HG03442 (cell line): ENCODE results near the gene C19orf38.
"Not testable (repeated sequence)": the region's sequence is repeated elsewhere in the genome, so short reads cannot be mapped to it uniquely, and the experiment has no call there.

Experiments
- ATAC-seq: cut with Tn5 transposase; IDR thresholded peaks from one replicate; pipeline ENCODE4 v1.9.1; 2021; ENCODE audit warnings: mild to moderate bottlenecking, moderate library complexity; ENCODE audit not compliant: unreplicated experiment

C19orf38 gene

DNA sequence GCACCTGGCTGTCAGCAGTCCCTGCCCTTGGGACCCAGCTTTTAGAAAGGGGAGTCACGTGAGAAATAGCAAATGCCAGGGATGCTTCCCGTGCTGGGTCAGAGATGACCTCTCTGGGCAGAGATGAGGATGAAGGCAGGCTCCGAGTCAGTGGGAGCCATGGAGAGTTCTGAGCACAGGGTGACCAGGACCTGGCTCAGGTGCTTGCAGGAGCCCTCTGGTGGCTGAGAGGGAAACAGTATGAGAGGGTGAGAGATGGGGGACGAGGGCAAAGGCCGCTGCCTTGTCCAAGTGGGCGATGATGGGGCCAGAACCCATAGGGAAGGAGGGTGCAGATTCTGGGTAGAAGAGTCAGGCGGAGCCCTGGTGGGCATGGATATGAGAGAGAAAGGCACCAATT lies 28.0 kb upstream of the C19orf38 start:
- ATAC-seq: no peak

- ATAC-seq: no peak
Measured at GRCh38 chr19:10823690-10824089, 24.5 kb upstream of the C19orf38 start.

GRCh38 chr19:10826231-10826630 lies 22.0 kb upstream of the C19orf38 start:
- ATAC-seq: no peak

- no peak for ATAC-seq
Measured at GRCh38 chr19:10826846-10827245, 21.4 kb upstream of the C19orf38 start.

GRCh38 chr19:10828981-10829821 lies 19.0 kb upstream of the C19orf38 start:
- ATAC-seq: no peak

GRCh38 chr19:10829967-10830366 lies 18.2 kb upstream of the C19orf38 start:
- no peak for ATAC-seq

DNA sequence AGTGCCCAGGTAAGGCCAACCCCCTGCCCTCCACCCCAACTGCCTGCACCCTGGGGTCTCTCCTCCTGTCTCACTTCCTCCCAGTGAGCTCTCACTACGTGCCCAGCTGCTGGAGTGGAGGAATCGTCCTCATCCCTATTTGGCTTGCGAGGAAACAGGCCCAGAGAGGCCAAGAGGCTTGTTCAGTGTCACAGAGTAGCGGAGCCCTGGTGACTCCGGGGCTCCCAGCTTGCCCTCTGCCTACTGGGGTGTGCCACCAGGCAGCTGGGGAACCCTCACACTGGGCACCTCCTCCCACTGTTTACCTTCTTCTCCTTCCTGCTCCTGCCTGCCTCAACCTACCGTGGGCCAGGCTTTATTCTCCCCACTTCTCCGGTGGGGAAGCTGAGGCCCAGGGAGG lies 17.8 kb upstream of the C19orf38 start:
- ATAC-seq: no peak

GRCh38 chr19:10830931-10831779 lies 17.1 kb upstream of the C19orf38 start:
- ATAC-seq: no peak

DNA sequence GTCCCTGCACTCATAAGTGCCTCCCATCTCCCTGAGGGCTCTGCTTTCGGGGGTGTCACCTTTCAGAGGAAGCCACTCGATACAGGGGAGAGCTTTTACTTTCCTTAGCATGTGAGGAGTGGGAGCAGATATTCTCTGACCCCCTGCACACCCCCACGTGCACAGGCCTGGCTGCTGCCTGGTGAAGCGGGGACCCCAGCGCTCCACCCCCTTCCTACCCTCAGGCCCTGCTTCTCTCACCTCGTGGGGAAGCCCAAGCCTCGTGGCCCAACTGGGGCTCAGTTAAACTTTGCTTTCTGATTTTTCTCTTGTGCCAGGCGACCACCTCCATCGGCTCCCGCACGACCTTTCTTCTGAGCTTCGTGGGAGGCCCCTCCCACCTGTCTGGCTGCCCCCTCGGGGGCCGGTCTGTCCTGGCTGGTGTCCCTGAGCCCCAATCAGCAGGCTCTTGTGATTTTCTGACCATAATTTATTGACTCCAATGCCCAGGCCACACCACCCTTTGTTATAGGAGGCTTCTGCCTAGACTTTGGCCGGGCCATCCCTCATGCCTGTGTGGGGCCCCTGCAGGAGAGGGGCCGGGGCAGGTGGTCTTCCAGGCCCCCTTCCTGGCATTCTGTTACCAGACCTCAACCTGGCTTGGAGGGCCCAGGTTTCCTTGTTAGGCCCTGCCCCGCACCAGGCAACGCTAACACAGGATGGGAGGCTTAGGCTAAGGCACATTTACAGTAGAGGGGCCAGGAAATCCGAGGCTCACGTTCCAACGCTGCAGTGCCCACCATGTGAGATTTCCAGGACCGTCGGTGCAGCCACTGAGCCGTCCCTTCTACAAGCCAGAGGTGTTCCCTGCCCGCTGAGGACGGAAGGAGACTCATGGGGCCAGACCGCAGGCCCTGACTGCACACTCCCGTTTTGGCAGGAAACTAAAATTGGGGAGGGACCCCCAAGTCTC lies 16.0 kb upstream of the C19orf38 start:
- no peak for ATAC-seq

- no peak for ATAC-seq
Measured at GRCh38 chr19:10832939-10833296, 15.3 kb upstream of the C19orf38 start.

GRCh38 chr19:10835089-10835753 lies 13.0 kb upstream of the C19orf38 start:
- no peak for ATAC-seq

GRCh38 chr19:10835754-10836478 lies 12.3 kb upstream of the C19orf38 start, which contains the start of gene TMED1:
Gene TMED1 (minus strand): TSS chr19:10836212. CDS start chr19:10836191, 21 bp downstream.
- peak; percentile 80 for ATAC-seq

DNA sequence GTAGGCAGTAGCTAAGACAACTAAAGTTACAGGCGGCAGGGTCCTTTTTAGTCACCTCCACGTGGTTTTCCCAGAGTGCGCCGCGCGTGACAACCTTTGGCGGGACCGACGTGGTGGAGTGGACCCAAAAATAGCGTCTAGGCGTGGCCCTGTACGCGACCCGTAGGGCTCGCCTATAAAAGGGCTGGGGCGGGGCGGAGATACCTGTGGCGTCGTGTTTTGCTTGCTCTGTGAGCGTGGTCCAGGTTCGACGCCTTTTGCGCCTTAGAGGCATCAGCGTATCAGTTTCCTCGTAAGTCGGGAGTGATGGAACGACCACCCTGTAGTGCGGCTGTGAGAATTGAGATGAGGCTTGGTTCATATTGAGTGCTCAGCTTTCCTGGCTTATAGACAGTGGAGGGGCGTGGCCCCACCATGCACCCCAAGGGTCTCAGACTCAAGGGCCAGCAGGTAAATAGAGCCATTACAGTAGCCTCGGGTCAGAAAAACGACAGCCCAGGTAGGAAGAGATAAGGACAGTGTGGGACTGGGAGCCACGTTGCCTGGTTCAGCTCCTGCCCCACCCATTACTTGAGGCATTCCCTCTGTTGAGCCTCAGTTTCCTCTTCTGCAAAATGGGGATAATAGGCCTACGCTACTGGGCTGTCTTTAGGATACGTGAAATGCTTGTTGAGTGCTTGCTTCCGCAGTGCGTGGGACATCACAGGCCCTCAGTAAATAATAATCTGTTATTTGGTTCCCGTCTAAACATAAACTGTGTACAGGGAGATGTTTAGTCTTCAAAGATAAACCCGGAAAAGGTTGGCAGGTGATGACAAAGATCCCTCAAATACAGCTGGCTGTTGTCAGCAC lies 11.5 kb upstream of the C19orf38 start:
- no peak for ATAC-seq

DNA sequence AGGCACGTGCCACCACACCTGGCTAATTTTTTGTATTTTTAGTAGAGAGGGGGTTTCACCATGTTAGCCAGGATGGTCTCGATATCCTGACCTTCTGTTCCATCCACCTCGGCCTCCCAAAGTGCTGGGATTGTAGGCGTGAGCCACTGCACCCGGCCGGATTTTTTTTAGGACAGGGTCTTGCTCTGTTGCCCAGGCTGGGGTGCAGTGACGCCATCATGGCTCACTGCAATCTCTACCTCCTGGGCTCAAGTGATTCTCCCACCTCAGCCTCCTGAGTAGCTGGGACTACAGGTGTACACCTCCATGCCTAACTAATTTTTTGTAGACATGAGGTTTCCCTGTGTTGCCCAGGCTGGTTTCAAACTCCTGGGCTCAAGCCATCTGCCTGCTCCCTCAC lies 10.6 kb upstream of the C19orf38 start:
- not testable (repeated sequence) for ATAC-seq

GRCh38 chr19:10838377-10838776 lies 9.8 kb upstream of the C19orf38 start:
- ATAC-seq: no peak

GRCh38 chr19:10839114-10840050 lies 8.8 kb upstream of the C19orf38 start:
- no peak for ATAC-seq

GRCh38 chr19:10842788-10843187 lies 5.4 kb upstream of the C19orf38 start:
- no peak for ATAC-seq
